Thoracic aorta (tissue), 2 donors: ENCODE results near the gene NOTCH4. TPM values are rescaled to one million over a fixed set of nuclear protein-coding genes. Genes with fewer than 3 reads are reported as not detected.

ENCODE experiments used
- ATAC-seq: fragments of 150-250 bp; one replicate; pipeline ENCODE4 v1.8.0; 2017; ENCODE audit warnings: low read depth; ENCODE audit not compliant: insufficient number of reproducible peaks, low FRiP score
- DNase-seq: peaks from one replicate; pipeline ENCODE4 v3.0.0-alpha.2; 2020; ENCODE audit warnings: low spot score
- H3K27ac ChIP-seq, 2 donors: fragments of 200-600 bp; sonication (generic); 1 replicate in 1 of 2; 2 replicates in 1 of 2; pipeline ENCODE4 v1.5.1; 2016; ENCODE audit warnings: mild to moderate bottlenecking in 2 of 2, moderate library complexity in 2 of 2
- H3K27me3 ChIP-seq: fragments of 200-600 bp; sonication (generic); replicated peaks from 2 replicates; pipeline ENCODE4 v1.6.0; 2016; ENCODE audit warnings: mild to moderate bottlenecking; ENCODE audit not compliant: insufficient read depth
- H3K36me3 ChIP-seq: fragments of 200-600 bp; sonication (generic); one replicate; pipeline ENCODE4 v1.5.1; 2016
- H3K4me1 ChIP-seq, 2 donors: fragments of 200-600 bp; sonication (generic); 1 replicate in 1 of 2; 2 replicates in 1 of 2; pipeline versions ENCODE4 v1.5.1 to v1.6.0; 2016; ENCODE audit warnings: low read depth in 2 of 2, mild to moderate bottlenecking in 1 of 2; ENCODE audit not compliant: control insufficient read depth in 1 of 2
- H3K4me3 ChIP-seq: fragments of 200-600 bp; sonication (generic); 2 replicates; pipeline ENCODE4 v1.5.1; 2016; ENCODE audit warnings: mild to moderate bottlenecking
- H3K9me3 ChIP-seq: fragments of 200-600 bp; sonication (generic); 2 replicates; pipeline ENCODE4 v1.5.1; 2016
- total RNA-seq, 2 donors: library from RNA; depleted of rRNA; stranded (reverse); fragments of >200 nt; gene quantifications; one replicate each; pipeline versions ENCODE4 v1.1.0 to v1.2.3, GENCODE V29; 2016
- TF ChIP-seq, protein P1 (sequence below): fragments of 200-600 bp; sonication (generic); IDR thresholded peaks from one replicate; pipeline ENCODE4 v1.5.1; 2019; ENCODE audit warnings: antibody characterized with exemption

The NOTCH4 gene
- total RNA-seq, 2 donors from 2014 or later, result 23.6 to 26.0 TPM

DNA sequence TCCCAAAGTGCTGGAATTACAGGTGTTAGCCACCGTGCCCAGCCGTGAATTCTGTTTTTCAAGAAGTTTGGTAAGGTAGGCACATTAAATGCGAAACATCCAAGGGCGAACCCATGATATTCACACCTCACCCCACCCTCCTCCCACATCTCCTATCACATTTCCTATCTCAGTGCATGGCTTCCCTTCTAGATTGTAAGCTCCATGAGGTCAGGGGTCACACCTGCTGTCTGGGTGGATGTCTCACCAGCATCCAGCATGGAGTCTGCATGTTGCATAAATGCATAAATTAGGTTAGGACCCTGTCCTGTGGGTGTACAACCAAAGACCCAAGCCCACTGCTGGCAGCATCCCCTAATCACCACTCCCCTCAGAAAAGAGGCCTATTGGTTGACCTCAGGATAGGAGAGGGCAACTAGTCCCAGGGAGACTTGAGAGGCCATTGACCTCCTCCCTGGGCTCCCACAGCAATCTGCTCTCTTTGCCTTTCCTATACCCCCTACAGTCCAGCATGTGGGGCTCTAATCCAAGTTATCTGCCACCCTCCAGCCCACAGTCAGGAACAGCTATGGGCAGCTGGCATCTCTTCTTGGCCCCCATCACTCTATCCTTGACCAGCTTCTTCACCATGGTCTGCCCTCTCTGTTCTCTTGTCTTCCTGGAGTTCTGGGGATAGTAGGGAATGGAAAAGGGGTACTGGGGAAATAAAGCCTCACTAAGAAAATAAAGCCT is 76.3 kb downstream of the NOTCH4 start:
- Histone ChIP-seq H3K27ac (no peak overlapping the region), H3K27me3 (no peaks in the 10 kb centered on the region), H3K9me3 (no peaks in the 10 kb centered on the region), H3K4me1 (peaks cover 14 to 27% of the 10 kb centered on the region in 2 donors), H3K36me3 (no peaks in the 10 kb centered on the region), H3K4me3 (no peak overlapping the region)
- no peak for ATAC-seq
- TF ChIP-seq, protein P1, sequence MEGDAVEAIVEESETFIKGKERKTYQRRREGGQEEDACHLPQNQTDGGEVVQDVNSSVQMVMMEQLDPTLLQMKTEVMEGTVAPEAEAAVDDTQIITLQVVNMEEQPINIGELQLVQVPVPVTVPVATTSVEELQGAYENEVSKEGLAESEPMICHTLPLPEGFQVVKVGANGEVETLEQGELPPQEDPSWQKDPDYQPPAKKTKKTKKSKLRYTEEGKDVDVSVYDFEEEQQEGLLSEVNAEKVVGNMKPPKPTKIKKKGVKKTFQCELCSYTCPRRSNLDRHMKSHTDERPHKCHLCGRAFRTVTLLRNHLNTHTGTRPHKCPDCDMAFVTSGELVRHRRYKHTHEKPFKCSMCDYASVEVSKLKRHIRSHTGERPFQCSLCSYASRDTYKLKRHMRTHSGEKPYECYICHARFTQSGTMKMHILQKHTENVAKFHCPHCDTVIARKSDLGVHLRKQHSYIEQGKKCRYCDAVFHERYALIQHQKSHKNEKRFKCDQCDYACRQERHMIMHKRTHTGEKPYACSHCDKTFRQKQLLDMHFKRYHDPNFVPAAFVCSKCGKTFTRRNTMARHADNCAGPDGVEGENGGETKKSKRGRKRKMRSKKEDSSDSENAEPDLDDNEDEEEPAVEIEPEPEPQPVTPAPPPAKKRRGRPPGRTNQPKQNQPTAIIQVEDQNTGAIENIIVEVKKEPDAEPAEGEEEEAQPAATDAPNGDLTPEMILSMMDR, result no peak
- DNase-seq, result no peak

GRCh38 chr6:32146687-32147086 is 77.2 kb downstream of the NOTCH4 start:
- no peaks in the 10 kb centered on the region for H3K36me3 ChIP-seq
- peaks cover 8 to 21% of the 10 kb centered on the region in 2 donors for H3K4me1 ChIP-seq
- no peaks in the 10 kb centered on the region for H3K9me3 ChIP-seq
- no peak overlapping the region for H3K27ac ChIP-seq
- no peak overlapping the region for H3K4me3 ChIP-seq
- ATAC-seq (no peak), DNase-seq (no peak)
- TF ChIP-seq, protein P1, result no peak
- H3K27me3 ChIP-seq, result no peaks in the 10 kb centered on the region

DNA sequence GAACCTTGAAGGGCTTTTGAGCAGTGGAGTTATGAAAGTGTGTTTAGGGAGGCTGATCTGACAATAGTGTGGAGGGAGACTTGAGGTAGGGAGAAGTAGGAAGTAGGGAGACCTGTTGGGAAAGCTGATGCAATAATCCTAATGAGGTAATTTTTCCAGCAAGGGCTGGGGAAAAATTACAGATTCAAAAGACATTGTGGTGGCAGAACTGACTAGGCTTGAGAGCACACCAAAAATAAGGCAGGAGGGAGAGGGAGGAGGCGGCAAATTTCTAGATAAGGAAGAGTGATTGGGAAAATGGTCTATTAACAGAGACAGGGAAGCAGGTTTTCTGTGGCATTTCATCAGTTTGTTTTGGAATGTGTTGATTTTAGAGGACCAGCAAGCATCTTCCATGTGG is 77.6 kb downstream of the NOTCH4 start:
- TF ChIP-seq, protein P1, result no peak
- DNase-seq (no peak), ATAC-seq (no peak)
- H3K4me3 ChIP-seq, result no peak overlapping the region
- no peaks in the 10 kb centered on the region for H3K36me3 ChIP-seq
- H3K27me3 ChIP-seq, result no peaks in the 10 kb centered on the region
- no peaks in the 10 kb centered on the region for H3K9me3 ChIP-seq
- H3K4me1 ChIP-seq, result peaks cover 8 to 20% of the 10 kb centered on the region in 2 donors
- H3K27ac ChIP-seq, result no peak overlapping the region

Other genes with a start within 250 kb of the NOTCH4 start
- 100 to 1,000 TPM in 1 of 2 donors, 10 to 100 TPM in 1; 30.2 to 162 TPM for gene C4A, start 242.0 kb downstream of the NOTCH4 start, total RNA-seq
- gene C4B, start 209.3 kb downstream of the NOTCH4 start, total RNA-seq, result 100 to 1,000 TPM in 1 of 2 donors, 10 to 100 TPM in 1; 44.3 to 108 TPM
- gene CYP21A2, start 185.7 kb downstream of the NOTCH4 start, total RNA-seq, result 1 to 10 TPM in 1 of 2 donors, not detected in 1; 2.4 TPM
- gene TNXB, start 114.7 kb downstream of the NOTCH4 start, total RNA-seq, result 100 to 1,000 TPM; 194 to 210 TPM
- 10 to 100 TPM; 38.2 to 60.9 TPM for gene ATF6B, start 95.8 kb downstream of the NOTCH4 start, total RNA-seq
- 1 to 10 TPM in 1 of 2 donors, under 1 TPM in 1; 0.41 to 3.2 TPM for gene FKBPL, start 93.8 kb downstream of the NOTCH4 start, total RNA-seq
- gene PRRT1, start 72.1 kb downstream of the NOTCH4 start, total RNA-seq, result 1 to 10 TPM; 3.8 to 6.8 TPM
- gene PPT2, start 69.9 kb downstream of the NOTCH4 start, total RNA-seq, result 10 to 100 TPM; 21.8 to 42.0 TPM
- gene EGFL8, start 59.5 kb downstream of the NOTCH4 start, total RNA-seq, result 10 to 100 TPM; 13.8 to 16.2 TPM
- 10 to 100 TPM; 43.0 to 53.1 TPM for gene AGPAT1, start 48.0 kb downstream of the NOTCH4 start, total RNA-seq
- gene RNF5, start 45.7 kb downstream of the NOTCH4 start, total RNA-seq, result 10 to 100 TPM; 63.5 to 68.4 TPM
- gene AGER, start 39.8 kb downstream of the NOTCH4 start, total RNA-seq, result 1 to 10 TPM; 1.8 to 3.8 TPM
- 10 to 100 TPM; 35.7 to 59.4 TPM for gene PBX2, start 33.9 kb downstream of the NOTCH4 start, total RNA-seq
- gene GPSM3, start 31.4 kb downstream of the NOTCH4 start, total RNA-seq, result 10 to 100 TPM; 11.9 to 22.2 TPM
- gene TSBP1, start 147.8 kb upstream of the NOTCH4 start, total RNA-seq, result not detected
- gene BTNL2, start 183.1 kb upstream of the NOTCH4 start, total RNA-seq, result not detected
- 100 to 1,000 TPM; 244 to 342 TPM for gene HLA-DRA, start 215.8 kb upstream of the NOTCH4 start, total RNA-seq